Lower leg skin (tissue), 3 donors: ENCODE measurements around the gene TSPAN32.

Experiments used
- POLR2A ChIP-seq, 2 donors: fragments of 450-650 bp; IDR thresholded peaks; one replicate each; pipeline ENCODE4 v1.6.1; 2016 to 2017; ENCODE audit warnings: antibody characterized with exemption in 2 of 2, mild to moderate bottlenecking in 1 of 2, moderate library complexity in 1 of 2
- TF ChIP-seq, protein P1 (sequence below), 3 donors: fragments of 450-650 bp; IDR thresholded peaks; one replicate each; pipeline ENCODE4 v1.5.1; 2016; ENCODE audit warnings: antibody characterized with exemption in 3 of 3, mild to moderate bottlenecking in 3 of 3, moderate library complexity in 2 of 3

DNA sequence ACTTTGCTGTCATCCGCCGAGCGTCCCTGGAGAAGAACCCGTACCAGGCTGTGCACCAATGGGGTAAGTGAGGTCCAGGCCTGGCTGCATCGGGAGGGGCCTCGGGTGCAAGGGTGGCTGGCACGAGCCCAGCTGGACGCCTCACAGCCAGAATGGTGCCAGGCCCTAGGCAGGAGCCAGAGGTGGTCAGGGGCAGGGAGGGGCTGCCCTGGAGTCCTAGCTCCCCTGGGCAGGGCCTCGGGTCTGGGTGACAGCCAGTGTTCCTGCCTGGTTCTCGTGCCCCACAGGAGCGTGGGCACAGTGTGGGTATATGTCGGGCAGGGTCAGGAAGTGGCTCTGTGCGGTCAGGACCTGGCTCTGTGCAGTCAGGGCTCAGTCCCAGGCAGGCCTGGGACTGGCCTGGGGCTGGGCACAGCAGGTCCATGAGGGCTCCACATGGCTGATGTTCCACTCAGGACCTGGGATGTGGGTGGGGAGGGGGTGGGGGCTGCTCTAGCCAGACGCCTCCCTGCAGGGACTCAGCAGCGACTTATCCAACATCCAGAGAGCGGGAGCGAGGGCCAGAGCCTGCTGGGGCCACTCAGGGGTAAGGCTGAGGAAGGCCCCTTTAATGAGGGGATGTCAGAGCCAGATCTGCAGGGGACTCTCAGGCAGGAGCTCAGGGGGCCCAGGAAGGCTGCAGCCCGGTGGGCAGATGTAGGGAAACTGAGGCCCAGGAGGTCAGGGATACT, 1.2 kb downstream of the TSPAN32 start:
- no peak for TF ChIP-seq POLR2A (IDR thresholded peaks at IDR 0.05)
- TF ChIP-seq, protein P1, sequence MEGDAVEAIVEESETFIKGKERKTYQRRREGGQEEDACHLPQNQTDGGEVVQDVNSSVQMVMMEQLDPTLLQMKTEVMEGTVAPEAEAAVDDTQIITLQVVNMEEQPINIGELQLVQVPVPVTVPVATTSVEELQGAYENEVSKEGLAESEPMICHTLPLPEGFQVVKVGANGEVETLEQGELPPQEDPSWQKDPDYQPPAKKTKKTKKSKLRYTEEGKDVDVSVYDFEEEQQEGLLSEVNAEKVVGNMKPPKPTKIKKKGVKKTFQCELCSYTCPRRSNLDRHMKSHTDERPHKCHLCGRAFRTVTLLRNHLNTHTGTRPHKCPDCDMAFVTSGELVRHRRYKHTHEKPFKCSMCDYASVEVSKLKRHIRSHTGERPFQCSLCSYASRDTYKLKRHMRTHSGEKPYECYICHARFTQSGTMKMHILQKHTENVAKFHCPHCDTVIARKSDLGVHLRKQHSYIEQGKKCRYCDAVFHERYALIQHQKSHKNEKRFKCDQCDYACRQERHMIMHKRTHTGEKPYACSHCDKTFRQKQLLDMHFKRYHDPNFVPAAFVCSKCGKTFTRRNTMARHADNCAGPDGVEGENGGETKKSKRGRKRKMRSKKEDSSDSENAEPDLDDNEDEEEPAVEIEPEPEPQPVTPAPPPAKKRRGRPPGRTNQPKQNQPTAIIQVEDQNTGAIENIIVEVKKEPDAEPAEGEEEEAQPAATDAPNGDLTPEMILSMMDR (IDR thresholded peaks at IDR 0.05): no peak
